Smooth muscle cell (in vitro differentiated cells): ENCODE measurements around the gene BRAT1. TPM values are rescaled to one million over a fixed set of nuclear protein-coding genes. Genes with fewer than 3 reads are reported as not detected.

Experiments used
- DNase-seq: peaks from one replicate; lab custom pipeline; 2025; ENCODE audit not compliant: unreplicated experiment; lab: John Stamatoyannopoulos, UW
- H2AFZ ChIP-seq: fragments of 200-600 bp; sonication (generic); 2 replicates; pipeline ENCODE4 v1.6.0; 2016; ENCODE audit warnings: antibody characterized with exemption, low read depth, mild to moderate bottlenecking
- H3F3A ChIP-seq: fragments of 200-600 bp; sonication (generic); 2 replicates; pipeline ENCODE4 v1.6.0; 2017; ENCODE audit warnings: antibody characterized with exemption, low read depth
- H3K27ac ChIP-seq: fragments of 200-600 bp; sonication (generic); 2 replicates; pipeline ENCODE4 v1.5.1; 2016; ENCODE audit warnings: low read depth, mild to moderate bottlenecking
- H3K27me3 ChIP-seq: fragments of 200-600 bp; sonication (generic); 2 replicates; pipeline ENCODE4 v1.6.1; 2016; ENCODE audit warnings: low read depth, mild to moderate bottlenecking
- H3K36me3 ChIP-seq: fragments of 200-600 bp; sonication (generic); 2 replicates; pipeline ENCODE4 v1.5.1; 2016; ENCODE audit warnings: low read depth
- H3K4me1 ChIP-seq: fragments of 200-600 bp; sonication (generic); 2 replicates; pipeline ENCODE4 v1.5.1; 2016; ENCODE audit warnings: low read depth
- H3K4me2 ChIP-seq: fragments of 200-600 bp; sonication (generic); 2 replicates; pipeline ENCODE4 v1.6.0; 2016; ENCODE audit warnings: mild to moderate bottlenecking
- H3K4me3 ChIP-seq: fragments of 200-600 bp; sonication (generic); 2 replicates; pipeline ENCODE4 v1.5.1; 2016; ENCODE audit warnings: mild to moderate bottlenecking
- H3K79me2 ChIP-seq: fragments of 200-600 bp; sonication (generic); 2 replicates; pipeline ENCODE4 v1.6.0; 2016; ENCODE audit warnings: low read depth, mild to moderate bottlenecking
- H3K9ac ChIP-seq: fragments of 200-600 bp; sonication (generic); 2 replicates; pipeline ENCODE4 v1.6.0; 2016; ENCODE audit warnings: low read depth
- H3K9me3 ChIP-seq: fragments of 200-600 bp; sonication (generic); replicated peaks from 2 replicates; pipeline ENCODE4 v1.5.1; 2016; ENCODE audit warnings: low read depth
- H4K20me1 ChIP-seq: fragments of 200-600 bp; sonication (generic); 2 replicates; pipeline ENCODE4 v1.6.0; 2016; ENCODE audit warnings: low read depth
- WGBS: methylation state at CpG from one replicate; pipeline ENCODE4 v1.1.7; 2016; ENCODE audit warnings: low lambda C conversion rate; 5-methylcytosine and 5-hydroxymethylcytosine counted together
- polyA plus RNA-seq: library from polyadenylated mRNA; unstranded; fragments of >200 nt; fragmentation: Nextera tagmentation; extraction: Ambion mirVana; gene quantifications from 2 replicates; pipeline ENCODE4 v1.2.1, GENCODE V29; 2016
- total RNA-seq: library from RNA; depleted of rRNA; stranded (reverse); fragments of >200 nt; gene quantifications from 2 replicates; pipeline ENCODE4 v1.2.3, GENCODE V29; 2014
- TF ChIP-seq, protein P1 (sequence below): fragments of 200-600 bp; sonication (generic); IDR thresholded peaks from 2 replicates; pipeline ENCODE4 v1.5.1; 2017; ENCODE audit warnings: borderline replicate concordance, mild to moderate bottlenecking, antibody characterized with exemption; ENCODE audit not compliant: insufficient read depth, poor library complexity, severe bottlenecking

BRAT1 gene
- total and polyA plus RNA-seq, 2 experiments from 2014 or later, result 11.2 to 32.4 TPM

DNA sequence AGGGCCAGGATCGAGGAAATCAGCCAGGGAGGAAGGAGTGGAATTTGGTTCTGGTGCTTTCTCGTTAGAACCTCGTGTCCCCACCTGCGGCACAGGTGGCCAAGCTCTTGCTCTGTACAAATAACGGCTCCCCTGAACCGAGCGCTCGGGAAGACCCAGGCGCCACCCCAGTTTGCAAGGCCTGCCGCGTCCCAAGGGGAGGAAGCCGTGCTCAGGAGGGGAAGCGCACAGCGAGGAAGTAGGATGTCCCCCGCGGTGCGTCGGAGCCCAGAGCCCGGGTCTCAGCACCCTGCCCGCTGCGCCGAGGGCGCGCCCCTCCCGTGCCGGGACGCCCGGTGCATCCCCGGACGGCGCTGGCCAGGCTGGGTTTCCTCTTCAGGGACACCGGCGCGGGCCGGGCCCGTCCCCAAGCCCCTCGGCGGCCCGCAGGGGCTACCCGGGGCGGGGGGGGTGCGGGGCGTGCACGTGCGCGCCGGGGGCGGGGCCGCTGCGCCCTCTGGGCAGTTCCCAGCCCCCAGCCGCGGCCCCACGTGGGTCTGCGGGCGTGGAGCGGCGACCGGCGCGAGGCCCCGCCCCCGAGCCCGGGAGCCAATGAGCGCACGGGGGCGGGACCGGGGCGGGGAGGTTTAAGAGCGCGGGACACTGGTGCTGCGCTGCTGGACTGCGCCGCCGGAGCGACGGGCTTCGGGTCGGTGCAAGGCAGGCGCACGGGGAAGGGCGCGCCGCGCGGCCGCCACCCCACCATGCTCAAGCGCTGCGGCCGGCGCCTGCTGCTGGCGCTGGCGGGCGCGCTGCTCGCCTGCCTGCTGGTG lies 36.0 kb downstream of the BRAT1 start, which contains the start of gene LFNG:
TSS of gene LFNG (plus strand) at position 656 of the 812 bp plus-strand sequence. CDS start at position 744, 88 bp downstream.
- Histone ChIP-seq H4K20me1 (peaks cover 44% of the 10 kb centered on the region), H3K9me3 (no peaks in the 10 kb centered on the region), H3K27me3 (no peaks in the 10 kb centered on the region), H3K4me1 (peaks cover 55% of the 10 kb centered on the region), H3K4me3 (peak within 1 kb of the TSS; percentile 59), H3K4me2 (peak within 1 kb of the TSS; percentile 94), H3K36me3 (no peaks in the 10 kb centered on the region), H3F3A (peaks cover 37% of the 10 kb centered on the region), H3K9ac (peak within 1 kb of the TSS; percentile 68), H2AFZ (peak within 1 kb of the TSS; percentile 27), H3K27ac (peak within 1 kb of the TSS; percentile 93), H3K79me2 (peaks cover 42% of the 10 kb centered on the region)
- TF ChIP-seq, protein P1, sequence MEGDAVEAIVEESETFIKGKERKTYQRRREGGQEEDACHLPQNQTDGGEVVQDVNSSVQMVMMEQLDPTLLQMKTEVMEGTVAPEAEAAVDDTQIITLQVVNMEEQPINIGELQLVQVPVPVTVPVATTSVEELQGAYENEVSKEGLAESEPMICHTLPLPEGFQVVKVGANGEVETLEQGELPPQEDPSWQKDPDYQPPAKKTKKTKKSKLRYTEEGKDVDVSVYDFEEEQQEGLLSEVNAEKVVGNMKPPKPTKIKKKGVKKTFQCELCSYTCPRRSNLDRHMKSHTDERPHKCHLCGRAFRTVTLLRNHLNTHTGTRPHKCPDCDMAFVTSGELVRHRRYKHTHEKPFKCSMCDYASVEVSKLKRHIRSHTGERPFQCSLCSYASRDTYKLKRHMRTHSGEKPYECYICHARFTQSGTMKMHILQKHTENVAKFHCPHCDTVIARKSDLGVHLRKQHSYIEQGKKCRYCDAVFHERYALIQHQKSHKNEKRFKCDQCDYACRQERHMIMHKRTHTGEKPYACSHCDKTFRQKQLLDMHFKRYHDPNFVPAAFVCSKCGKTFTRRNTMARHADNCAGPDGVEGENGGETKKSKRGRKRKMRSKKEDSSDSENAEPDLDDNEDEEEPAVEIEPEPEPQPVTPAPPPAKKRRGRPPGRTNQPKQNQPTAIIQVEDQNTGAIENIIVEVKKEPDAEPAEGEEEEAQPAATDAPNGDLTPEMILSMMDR, result no peak
- peak; percentile 48 for DNase-seq
- WGBS, result 2% methylated on average over 64 of the region's 95 CpGs

DNA sequence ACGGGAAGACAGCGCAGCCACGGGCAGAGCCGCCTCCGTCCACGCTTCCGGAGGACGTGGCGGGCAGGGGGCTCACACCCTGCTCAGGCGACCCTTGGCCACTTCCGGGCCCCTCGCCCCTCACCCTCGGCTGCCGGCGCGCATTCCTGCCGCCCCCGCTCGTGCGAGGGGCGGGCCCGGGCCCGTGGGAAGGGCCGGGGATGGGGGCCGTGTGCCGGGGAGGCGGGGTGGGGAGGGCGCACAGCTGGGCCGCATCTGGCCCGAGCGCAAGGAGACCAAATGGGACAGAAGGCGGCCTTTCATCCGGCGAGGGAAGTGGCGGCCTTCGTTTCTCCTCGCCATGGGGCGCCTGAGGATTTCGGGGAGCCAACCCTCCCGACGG lies 36.6 kb downstream of the BRAT1 start:
- peak overlapping the region; percentile 94 for H3K4me2 ChIP-seq
- H3K36me3 ChIP-seq, result no peaks in the 10 kb centered on the region
- H3K4me1 ChIP-seq, result peaks cover 49% of the 10 kb centered on the region
- H3K9ac ChIP-seq, result peak overlapping the region; percentile 68
- H3K9me3 ChIP-seq, result no peaks in the 10 kb centered on the region
- H3K4me3 ChIP-seq, result peak overlapping the region; percentile 52
- H3K79me2 ChIP-seq, result peaks cover 36% of the 10 kb centered on the region
- WGBS, result 3% methylated on average over 17 of the region's 41 CpGs
- H2AFZ ChIP-seq, result peak overlapping the region; percentile 27
- TF ChIP-seq, protein P1, result no peak
- H3K27ac ChIP-seq, result peak overlapping the region; percentile 93
- peaks cover 38% of the 10 kb centered on the region for H4K20me1 ChIP-seq
- H3K27me3 ChIP-seq, result no peaks in the 10 kb centered on the region
- DNase-seq, result no peak
- H3F3A ChIP-seq, result peaks cover 33% of the 10 kb centered on the region

DNA sequence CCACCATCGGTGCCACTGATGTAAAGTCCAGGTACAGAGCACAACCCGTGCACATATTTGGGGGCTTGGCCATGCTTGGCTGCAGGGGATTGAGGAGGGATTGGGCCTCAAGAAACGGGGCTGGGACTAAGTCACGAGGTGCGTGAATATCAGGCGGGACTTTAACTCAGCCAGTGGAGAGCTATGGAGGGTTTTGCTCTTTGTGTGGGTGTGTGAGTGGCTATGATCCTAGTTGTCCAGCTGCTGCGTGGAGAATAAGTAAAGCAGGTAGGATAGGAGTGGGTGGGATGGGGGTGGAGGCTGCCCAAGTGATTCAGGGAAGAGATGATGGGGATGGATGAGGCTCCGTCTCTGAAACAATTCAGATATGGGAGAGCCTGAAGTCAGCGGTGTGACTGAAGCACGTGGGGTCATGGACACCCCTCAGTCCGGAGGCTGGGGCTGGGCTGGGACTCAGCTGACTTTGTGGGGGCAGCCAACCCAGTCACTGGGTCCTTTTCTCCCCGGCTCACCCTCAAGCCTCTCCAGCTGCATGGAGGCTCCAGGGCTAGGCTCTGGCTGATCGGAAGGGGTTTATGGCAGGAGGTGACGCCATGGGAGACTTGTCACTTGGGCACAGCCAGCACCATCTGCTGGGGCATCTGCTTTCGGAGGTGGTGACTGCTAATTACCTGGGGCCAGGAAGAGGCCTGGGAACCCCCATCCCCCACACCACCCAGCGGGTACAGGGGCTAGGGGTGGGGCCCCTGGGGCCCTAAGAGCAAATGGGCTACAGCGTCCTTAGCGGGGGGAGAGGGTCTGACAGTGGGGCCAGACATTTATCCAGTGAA lies 37.4 kb downstream of the BRAT1 start:
- peaks cover 28% of the 10 kb centered on the region for H3K79me2 ChIP-seq
- no peak for DNase-seq
- H3K9ac ChIP-seq, result peak overlapping the region; percentile 68
- H3K4me3 ChIP-seq, result no peak overlapping the region
- H3K27me3 ChIP-seq, result no peaks in the 10 kb centered on the region
- H3K4me1 ChIP-seq, result peaks cover 40% of the 10 kb centered on the region
- 29% methylated on average over 18 of the region's 18 CpGs for WGBS
- H2AFZ ChIP-seq, result no peak overlapping the region
- peak overlapping the region; percentile 94 for H3K4me2 ChIP-seq
- peaks cover 30% of the 10 kb centered on the region for H3F3A ChIP-seq
- no peaks in the 10 kb centered on the region for H3K9me3 ChIP-seq
- H4K20me1 ChIP-seq, result peaks cover 29% of the 10 kb centered on the region
- H3K27ac ChIP-seq, result peak overlapping the region; percentile 93
- TF ChIP-seq, protein P1, result no peak
- H3K36me3 ChIP-seq, result no peaks in the 10 kb centered on the region
